ENCODE results near the gene HRH4. TPM values are rescaled to one million over a fixed set of nuclear protein-coding genes. Genes with fewer than 3 reads are reported as not detected.
A peak's percentile ranks its signal among the peaks of the same experiment; 100 is the strongest.

Gene HRH4
- total RNA-seq, 3 donors from 2014 or later, result 0.28 to 0.29 TPM; not detected in 1

DNA sequence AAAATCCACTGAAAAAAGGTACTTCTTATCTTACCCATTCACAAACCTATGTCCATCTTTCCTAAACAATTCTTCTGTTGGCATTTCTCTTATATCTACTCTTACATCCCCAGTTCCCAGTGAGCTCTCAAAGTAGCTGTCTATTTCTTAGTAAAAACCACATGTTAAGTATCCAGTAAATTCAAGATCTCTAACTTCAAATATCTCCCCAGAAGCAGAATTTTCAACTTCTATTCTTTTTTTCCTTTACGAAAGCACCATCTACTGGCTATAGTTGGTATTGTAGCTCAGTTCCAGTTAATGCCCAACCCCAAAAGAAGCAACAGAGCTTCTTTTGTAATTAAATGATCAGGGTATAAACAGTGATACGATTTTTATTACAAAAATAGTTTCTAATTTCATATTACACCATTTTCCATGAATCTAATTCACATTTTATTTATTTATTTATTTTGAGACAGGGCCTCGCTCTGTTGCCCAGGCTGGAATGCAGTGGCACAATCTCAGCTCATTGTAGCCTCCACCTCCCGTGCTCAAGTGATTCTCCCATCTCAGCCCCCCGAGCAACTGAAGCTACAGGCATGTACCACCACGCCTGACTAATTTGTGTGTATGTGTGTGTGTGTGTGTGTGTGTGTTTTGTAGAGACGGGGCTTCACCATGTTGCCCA lies 28.5 kb downstream of the HRH4 start:
- TF ChIP-seq CTCF (IDR thresholded peaks at IDR 0.05), result peak; percentile 57
- Histone ChIP-seq H3K9me3 (no peaks in the 10 kb centered on the region), H3K36me3 (ENCODE audit: low read depth) (no peaks in the 10 kb centered on the region), H3K4me3 (no peak overlapping the region), H3K4me1 (ENCODE audit: low read depth) (peaks cover 3% of the 10 kb centered on the region)
- ATAC-seq, result peak; percentile 66
- peak in 1 of 3 donors; percentile 47 for DNase-seq
- intact Hi-C loops (cut with DNase I, micrococcal nuclease), result loop anchor here in 1 of 2 donors (5.0 kb wide), 2 partner anchors 127 to 238 kb away; no protein-coding TSS in a partner anchor

DNA sequence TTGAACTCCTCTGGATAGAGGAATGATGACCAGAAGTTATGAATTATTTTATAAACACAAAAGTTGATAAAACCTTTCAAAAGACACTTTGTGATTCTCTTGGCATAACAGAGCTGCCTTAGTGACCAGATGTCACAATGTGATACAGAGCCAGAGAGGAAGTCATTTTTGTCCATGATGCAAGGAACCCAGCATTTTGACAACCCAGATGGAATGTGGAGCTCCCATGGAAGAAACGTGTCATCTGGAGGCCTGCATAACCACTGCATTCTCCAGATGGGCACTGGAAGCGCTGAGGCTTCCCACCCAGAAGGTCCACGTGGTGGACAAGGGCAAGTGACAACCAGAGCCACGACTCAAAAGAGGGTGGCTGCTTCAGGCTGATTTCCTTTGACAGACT lies 30.1 kb downstream of the HRH4 start:
- no peak for ATAC-seq
- intact Hi-C loops (cut with DNase I, micrococcal nuclease), result no loop called here

DNA sequence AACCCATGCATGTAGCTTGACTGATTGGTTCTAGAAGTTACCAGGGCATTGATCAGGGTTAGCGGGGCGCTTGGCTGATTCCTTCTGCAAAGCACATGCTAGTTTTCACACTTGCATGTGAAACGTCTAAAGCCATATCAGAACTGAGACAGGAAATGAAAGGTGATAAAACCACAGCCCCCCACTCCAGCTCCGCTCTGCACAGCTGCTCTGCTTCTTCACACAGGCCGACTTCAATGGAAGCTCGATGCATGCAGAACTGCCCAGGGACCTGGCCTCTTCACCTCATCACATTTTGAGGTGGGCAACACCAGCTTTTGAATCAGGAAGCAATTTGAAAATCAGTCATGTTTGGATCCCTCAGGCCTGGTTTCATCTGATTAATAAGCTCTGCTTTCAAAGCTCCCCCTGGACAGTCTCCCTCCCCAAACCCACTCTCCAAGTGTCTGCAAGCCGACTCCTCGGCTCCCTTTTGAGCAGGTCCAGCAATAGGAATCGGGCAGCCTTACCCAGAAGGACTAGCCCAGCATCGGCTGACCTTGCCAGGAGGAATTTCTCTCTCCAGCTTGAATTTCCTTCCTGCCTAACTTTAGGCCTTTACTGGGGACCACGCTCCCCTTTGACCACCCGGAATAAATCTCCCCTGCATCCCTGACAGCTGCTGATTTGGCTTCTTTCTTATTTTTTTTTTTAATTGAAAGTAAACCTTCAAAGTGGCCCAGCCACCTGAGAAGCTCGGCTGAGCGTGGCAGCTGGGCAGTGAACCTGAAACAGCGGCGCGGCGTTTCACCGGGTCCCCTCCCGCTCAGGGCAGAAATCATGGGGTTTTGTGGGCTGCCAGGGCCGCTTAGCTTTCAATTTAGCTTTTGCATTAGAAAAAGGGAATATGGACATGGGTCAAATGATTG lies 31.7 kb downstream of the HRH4 start:
- Histone ChIP-seq H3K9me3 (no peaks in the 10 kb centered on the region), H3K4me3 (no peak overlapping the region), H3K4me1 (ENCODE audit: low read depth) (peaks cover 3% of the 10 kb centered on the region), H3K36me3 (ENCODE audit: low read depth) (no peaks in the 10 kb centered on the region)
- intact Hi-C loops (cut with DNase I, micrococcal nuclease), result no loop called here
- ATAC-seq, result no peak
- peak in 2 of 3 donors; percentile 11 to 28 for DNase-seq
- TF ChIP-seq CTCF (IDR thresholded peaks at IDR 0.05), result no peak

More for the DNA sequence above, 30.1 kb downstream of the HRH4 start:
- TF ChIP-seq CTCF (IDR thresholded peaks at IDR 0.05), result no peak
- no peaks in the 10 kb centered on the region for H3K36me3 ChIP-seq (ENCODE audit: low read depth)
- H3K4me1 ChIP-seq (ENCODE audit: low read depth), result peaks cover 3% of the 10 kb centered on the region
- H3K4me3 ChIP-seq, result no peak overlapping the region
- H3K9me3 ChIP-seq, result no peaks in the 10 kb centered on the region
- no peak for DNase-seq

DNA sequence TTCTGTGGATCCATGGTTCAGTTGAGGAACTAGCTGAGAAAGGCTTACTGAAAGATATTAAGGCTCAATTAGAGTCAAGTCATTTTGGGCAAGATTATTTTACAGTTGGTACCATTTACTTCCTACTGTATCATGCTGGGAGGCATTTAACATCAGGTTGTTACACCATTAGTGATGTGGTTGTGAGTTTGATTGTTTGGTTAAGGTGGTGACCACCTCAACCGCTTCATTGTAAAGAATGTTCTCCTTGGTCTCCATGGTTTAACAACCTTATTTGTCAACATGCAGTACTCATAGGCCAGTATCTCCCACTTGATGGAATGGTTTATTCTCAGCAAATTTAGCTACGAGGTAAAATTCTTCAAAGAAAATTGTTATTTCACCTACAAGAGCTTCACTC lies 34.1 kb downstream of the HRH4 start:
- H3K9me3 ChIP-seq, result no peaks in the 10 kb centered on the region
- ATAC-seq (no peak), DNase-seq (no peak)
- H3K4me1 ChIP-seq (ENCODE audit: low read depth), result no peaks in the 10 kb centered on the region
- TF ChIP-seq CTCF (IDR thresholded peaks at IDR 0.05), result no peak
- H3K4me3 ChIP-seq, result no peak overlapping the region
- H3K36me3 ChIP-seq (ENCODE audit: low read depth), result no peaks in the 10 kb centered on the region
- intact Hi-C loops (cut with DNase I, micrococcal nuclease), result no loop called here

GRCh38 chr18:24497031-24497754 lies 36.8 kb downstream of the HRH4 start:
- no peak for TF ChIP-seq CTCF (IDR thresholded peaks at IDR 0.05)
- Histone ChIP-seq H3K9me3 (no peaks in the 10 kb centered on the region), H3K4me1 (ENCODE audit: low read depth) (no peaks in the 10 kb centered on the region), H3K36me3 (ENCODE audit: low read depth) (no peaks in the 10 kb centered on the region), H3K4me3 (no peak overlapping the region)
- intact Hi-C loops (cut with DNase I, micrococcal nuclease), result no loop called here
- ATAC-seq (no peak), DNase-seq (no peak)

All from mucosa of descending colon (tissue), 3 donors.